Hematopoietic multipotent progenitor cell treated with erythropoietin and hydrocortisone succinate and interleukin-3 and kit ligand, for 17 days (in vitro differentiated cells): ENCODE measurements around the gene DHH.
A peak's percentile ranks its signal among the peaks of the same experiment; 100 is the strongest.

Experiments
- DNase-seq: peaks from one replicate; pipeline ENCODE4 v3.0.0-alpha.2; 2015; ENCODE audit warnings: low spot score

DHH gene

GRCh38 chr12:49050507-49051372, 43.9 kb downstream of the DHH start:
- no peak for DNase-seq

DNA sequence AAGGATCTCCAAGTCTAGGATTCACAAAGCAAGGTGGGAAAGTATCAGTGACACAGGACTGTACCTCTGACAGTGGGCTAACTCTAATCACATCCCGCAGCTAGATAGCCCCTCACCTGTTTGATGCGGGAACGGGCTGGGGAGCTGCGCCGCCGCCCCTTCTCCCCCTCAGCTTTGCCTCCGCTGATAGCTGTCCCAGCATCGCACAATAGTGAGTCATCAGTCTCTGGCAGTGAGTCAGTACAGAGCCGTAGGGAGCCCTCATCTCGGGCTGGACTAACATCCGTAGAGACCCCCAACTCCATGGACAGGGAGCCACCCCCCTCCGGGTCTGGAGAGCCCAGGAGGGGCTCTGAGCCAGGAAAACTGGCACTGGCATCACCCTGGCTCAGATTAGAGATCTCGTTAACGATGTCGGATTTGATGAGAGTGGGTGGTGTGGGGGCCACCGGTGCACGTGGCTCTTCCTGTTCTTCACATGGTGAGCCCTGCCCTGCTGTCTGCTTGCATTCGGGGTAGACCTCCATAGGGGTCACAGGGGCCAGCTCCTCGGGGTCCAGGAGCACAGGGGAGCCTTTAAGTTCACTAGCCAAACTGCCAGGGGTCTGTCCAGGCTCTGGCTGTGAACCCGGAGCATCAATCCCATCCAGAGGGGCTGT, 44.9 kb downstream of the DHH start:
- no peak for DNase-seq

DNA sequence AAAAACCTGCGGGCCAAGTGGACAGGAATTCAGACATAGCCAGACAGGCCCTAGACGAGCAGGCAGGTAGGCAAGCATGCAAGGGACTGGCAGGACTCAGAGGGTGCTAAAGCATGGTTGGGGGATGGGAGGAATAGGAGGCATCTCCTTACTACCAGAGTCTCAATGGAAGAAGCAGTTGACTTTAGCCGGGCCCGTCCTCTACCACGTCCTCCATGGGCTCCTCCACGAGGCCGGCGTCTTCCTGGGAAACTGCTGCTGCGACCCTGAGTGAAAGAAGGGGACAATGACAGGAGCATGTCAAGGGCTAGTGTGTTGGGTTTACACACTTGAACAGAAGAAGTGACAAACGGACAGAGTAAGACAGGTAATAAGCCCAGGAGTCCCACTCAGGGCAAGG, 45.6 kb downstream of the DHH start:
- DNase-seq: no peak

DNA sequence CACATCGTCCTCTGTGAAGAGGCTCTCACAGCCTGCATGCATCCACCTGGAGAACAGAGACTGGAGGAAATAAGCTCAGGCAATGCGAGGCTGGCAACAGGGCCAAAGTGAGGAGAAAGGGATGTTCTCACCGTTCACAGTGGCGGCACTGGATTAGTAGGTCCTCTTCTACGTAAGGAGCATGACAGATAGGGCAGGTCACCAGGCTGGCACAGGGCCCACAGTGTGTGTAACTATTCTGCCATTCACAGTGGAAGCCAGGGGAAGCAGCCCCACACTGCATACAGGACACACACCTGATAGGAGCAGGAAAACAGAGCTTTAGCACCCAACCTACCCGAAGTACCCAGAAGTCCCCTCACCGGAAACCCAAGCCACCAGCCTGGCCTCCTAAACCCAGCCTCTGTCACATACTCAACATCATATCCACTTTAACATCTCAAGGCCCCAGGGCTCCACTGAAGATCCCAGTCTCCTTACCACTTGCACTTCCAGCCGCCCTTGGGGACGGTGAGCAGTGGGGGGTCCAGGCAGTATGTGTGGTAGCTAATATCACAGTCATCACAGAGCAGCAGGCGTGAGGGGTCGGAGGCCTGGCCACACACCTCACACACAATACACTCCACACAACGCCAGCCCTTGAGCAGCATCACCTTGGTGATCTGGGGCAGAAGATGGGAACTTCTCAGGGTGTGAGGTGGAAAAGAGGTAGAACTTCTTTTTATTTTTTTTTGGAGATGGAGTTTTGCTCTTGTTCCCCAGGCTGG, 48.3 kb downstream of the DHH start:
- no peak for DNase-seq

DNA sequence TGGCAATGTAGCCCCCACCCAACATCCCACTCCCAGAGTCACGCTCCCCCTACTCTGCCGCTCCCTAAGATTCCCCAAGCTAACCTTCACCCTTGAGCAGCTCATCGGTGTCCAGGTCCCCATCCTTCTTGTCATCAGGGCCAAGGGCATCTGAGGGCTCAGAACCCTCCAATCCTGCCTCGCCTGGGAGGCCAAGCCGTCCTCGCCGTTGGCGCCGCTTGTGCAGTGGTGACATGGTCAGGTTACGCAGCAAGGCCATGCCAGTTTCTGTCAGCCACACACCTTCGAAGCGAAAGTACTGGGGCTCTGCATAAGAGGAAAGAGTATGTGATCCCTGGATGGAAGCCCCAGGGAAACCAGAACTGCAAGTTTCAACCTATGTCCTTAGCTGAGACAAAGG, 49.9 kb downstream of the DHH start:
- no peak for DNase-seq

- peak; percentile 78 for DNase-seq
These were observed 50.7 kb downstream of the DHH start for GRCh38 chr12:49043856-49044258.

DNA sequence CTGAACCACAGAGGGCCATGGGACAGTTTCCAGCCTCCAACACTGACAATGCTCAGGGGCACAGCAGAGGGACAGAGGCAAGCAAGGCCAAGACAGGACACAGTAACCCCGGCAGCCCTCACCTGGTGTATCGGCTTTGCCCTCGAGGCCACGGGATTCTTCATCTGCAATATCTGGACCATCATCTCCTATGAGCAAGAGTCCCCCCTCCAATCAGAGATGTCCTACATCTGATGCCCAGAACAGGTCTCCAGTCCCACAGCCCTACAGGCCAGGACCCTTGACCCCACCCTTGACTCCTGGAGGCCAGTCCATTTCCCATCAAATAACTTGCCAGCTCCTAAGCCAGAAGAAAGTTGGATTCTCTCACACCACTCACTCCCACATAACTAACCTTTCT, 51.4 kb downstream of the DHH start:
- no peak for DNase-seq

GRCh38 chr12:49041881-49042484, 52.6 kb downstream of the DHH start:
- DNase-seq: no peak

- no peak for DNase-seq
These were observed 53.3 kb downstream of the DHH start for GRCh38 chr12:49041036-49041880.

- no peak for DNase-seq
These were observed 54.2 kb downstream of the DHH start for GRCh38 chr12:49040364-49040855.

- DNase-seq: no peak
These were observed 54.9 kb downstream of the DHH start for GRCh38 chr12:49039421-49040363.

GRCh38 chr12:49038291-49038955, 56.2 kb downstream of the DHH start:
- no peak for DNase-seq

GRCh38 chr12:49037947-49038237, 56.7 kb downstream of the DHH start:
- DNase-seq: no peak

- no peak for DNase-seq
These were observed 57.3 kb downstream of the DHH start for GRCh38 chr12:49037111-49037946.
